Measurements from ENCODE around the gene PKLR.

The PKLR gene

GRCh38 chr1:155282488-155283091, 18.6 kb downstream of the PKLR start:
- FAIRE-seq, result no peak

- FAIRE-seq, result no peak
These were observed 22.0 kb downstream of the PKLR start for GRCh38 chr1:155279268-155279667.

DNA sequence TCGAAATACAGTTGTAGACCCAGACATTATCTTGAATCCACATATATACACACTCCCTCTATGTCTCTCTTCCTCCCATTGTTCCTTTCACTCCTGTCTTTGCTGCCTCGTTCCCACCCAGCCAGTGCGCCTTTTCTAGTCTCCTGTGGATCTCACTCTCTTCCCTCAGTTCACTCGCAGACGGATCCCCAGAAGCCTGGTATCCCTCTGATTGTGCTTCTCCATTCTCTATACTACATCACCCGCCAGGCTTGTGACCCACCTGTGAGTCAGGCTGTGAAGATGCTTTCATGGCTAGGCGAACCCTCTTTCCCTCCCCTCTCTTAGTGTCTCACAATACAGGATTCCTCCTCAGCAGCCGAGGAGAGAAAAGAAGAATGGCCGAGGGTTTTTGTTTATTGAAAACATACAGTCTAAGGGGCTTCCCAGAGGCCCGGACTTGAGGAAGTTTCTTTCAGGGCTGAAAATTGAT, 22.5 kb downstream of the PKLR start:
- no peak for FAIRE-seq

DNA sequence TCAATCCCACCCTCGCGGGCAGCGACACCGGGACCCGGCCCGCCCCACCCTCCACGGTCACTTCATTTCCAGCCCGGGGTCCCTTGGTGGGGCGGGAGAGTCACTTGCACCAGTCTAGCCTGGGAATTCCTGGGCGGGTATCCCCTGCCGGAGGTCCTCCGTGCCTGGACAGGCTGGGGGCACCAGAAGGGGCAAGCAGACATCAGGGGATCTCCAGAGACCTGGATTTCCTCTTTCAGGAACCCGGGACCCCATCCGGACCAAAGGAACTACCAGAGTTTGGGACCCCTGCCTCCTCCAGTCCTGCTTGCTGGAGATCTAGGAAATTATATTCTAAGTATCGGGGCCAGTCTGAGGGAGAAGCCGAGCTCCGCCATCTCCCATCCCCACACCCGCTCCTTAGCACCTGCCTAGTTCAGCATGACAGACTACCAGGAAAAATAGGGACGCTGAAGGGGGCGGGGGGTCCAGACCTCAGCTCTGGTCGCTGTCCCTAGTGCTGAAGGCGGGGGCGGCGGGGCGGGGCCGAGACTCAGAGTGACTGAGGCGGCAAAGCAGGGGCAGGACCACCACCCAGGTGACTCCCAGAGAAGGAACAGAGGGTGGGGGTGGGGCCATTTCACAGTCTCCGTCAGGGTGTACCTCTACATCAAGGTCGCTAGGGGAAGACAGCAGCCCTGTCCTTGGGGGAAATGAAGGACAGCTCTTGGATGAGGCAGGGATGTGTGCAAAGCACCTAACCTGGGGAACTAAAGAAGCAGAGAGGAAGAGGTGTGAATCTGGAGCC, 23.1 kb downstream of the PKLR start:
- FAIRE-seq, result no peak

DNA sequence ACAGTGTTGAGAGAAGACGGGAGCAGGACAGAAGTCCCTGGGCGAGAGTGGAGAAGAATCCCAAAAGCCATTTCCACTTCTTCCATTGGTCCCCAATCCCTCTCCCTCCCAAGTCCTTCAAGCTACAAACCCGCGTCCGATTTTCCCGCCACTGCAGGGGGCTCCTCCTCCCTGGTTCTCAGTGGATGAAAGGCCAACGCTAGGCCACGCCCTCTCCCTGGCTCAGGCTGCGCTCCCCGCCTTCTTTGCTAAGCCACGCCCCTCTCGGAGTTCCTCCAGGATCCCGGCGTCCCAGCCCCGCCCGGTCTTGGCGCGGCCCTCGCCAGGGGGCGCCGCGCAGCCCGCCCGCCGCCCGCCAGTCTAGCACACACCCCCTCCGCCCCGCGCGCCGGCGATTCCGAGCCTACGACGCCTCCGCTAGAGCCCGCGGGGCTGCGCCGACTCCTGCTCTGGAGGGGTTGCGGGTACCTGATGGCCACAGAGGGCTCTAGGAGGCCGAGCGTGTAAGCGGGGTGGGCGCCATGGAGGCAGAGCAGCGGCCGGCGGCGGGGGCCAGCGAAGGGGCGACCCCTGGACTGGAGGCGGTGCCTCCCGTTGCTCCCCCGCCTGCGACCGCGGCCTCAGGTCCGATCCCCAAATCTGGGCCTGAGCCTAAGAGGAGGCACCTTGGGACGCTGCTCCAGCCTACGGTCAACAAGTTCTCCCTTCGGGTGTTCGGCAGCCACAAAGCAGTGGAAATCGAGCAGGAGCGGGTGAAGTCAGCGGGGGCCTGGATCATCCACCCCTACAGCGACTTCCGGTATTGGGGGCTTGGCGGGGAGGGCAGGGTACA, 24.0 kb downstream of the PKLR start, which contains the start of gene HCN3:
HCN3 (plus strand) TSS at position 394 of the 832 bp plus-strand sequence; CDS start at position 522, 128 bp downstream.
- FAIRE-seq, result no peak

DNA sequence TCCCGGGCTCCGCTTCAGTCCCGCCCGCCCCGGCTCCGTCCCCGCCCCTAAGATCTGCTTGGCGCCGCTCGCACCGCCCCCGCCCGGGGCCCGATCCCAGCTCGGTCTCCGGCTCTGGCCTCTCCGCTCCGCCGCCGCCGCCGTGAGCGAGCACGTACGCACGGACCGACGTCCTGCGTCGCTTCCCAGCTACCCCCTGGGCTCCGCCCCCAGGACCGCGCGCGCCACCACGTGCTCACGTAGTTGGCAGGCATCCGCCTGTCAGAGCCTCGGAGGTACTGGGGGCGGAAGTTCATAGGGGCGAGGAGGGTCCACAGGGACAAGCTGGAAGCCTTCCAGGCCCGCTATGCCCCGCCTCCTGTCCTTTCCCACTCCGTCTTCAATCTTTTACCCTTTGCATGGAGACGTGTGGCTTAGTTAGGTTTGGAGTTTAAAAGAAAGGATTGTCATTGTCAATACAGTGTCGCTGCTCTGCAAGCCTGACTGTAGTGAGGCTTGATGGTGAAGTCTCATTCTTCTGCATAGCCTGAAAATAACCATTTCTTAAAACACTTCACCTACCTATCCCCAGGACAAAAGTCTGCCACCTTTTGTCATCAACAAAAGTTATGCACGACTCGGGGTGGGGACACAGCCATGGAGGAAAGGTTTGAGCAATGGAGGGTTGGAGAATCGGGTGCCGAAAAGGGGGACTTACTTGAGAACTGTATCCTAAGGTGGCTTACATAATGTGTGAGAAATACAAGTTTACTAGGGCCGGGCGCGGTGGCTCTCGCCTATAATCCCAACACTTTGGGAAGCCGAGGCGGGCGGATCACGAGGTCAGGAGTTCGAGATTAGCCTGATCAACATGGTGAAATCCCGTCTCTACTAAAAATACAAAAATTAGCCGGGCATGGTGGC, 27.6 kb downstream of the PKLR start, which contains the start of gene CLK2:
CLK2 (minus strand) TSS at position 162 of the 903 bp plus-strand sequence. CDS start 2,527 bp downstream, outside the sequence.
- FAIRE-seq, result no peak

DNA sequence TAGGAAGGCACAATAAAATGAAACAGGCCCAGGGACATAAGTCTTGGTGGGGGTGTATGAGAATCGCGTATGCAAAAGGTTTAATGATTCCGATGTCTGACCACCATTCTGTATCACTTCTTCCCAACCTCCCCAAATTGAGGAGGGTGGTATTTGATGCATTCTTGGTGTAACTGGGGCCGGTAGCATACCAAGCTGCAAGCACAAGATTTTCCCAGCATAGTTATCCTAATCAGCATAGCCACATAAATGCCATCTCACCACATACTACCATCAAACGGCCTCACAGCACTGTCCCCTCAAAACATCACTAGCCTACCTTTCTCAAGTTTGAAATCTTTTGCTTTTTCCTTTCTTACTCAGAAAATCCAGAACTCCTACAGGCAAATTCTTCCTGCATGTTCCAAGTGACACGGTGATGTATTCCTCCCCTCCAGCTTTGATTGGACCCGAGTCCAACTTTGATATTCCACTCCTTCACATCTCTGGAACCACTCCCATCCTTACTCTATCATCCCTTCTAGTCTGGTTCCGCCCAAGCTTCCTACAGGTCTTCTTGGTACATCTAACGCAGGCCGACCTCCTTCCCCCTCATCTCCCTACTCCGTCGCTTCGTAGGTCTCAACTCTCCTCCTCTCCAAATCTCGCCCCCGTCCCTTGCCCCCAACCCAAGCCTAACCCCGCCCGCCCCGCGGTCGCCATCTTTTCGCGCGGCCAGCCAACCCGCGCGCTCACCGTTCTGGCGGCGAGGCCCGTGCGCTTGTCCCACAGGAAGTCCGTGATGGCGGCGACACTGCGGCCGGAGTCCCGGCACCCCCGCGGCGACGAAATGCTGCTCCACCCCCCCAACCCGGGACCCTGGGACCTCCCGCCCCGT, 28.5 kb downstream of the PKLR start:
- no peak for FAIRE-seq

- no peak for FAIRE-seq
These were observed 31.9 kb downstream of the PKLR start for GRCh38 chr1:155269381-155269780.

DNA sequence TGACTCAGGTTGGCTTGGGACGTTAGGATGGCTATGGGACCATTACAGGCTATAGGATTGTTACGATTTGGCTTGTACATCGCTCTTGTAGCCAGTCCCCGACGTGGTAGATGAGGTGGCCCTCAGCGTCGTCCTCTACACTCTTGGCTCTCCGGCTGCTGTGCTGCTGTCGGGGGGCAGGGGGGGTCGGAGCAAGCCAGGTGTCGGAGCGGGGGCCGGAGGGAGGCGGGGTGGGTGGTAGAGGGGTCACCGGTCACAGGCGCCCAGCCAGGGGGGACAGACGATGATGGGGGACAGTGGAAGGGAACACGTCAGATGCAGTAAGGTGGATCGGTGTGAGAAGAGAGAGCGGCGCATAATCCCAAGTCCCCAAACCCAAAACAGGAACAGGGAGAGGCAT, 32.6 kb downstream of the PKLR start:
- no peak for FAIRE-seq

GRCh38 chr1:155267373-155267772, 33.9 kb downstream of the PKLR start:
- FAIRE-seq, result no peak

DNA sequence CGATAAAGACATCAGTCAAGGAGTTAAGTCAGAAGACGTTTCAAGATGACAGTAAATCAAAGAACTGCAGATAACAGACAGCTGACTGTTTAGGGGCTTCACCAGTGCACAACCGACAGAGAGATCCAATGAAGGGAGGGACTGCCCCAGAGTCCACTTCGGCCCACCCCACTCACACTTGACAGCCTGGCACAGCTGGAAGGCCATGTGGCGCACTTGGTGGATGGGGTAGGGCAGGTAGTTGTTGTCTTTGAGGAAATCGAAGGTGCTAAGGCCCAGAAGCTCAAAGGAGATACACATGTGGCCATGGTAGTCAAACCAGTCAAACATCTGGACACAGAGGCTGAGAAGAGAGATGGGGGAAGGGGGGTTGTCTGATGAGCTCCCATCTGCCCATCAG, 34.7 kb downstream of the PKLR start:
- FAIRE-seq, result no peak

DNA sequence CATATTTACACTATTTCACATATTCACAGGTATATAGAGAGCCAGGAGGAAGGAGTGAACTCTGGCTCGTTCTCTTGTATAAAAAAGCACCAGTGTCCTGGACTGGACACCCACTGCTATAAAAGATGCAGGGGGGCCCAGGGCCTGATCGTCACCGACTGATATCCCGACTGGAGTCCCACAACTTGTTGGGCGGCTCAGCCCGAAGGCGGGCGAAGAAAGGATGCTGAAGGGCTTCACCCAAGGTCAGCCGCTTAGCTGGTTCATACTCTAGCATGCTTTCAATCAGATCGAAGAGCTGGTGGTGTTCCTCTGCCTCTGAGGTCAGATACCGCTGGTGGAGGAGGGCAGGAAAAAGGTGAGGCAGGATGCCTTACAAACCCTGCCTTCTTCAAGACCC, 38.2 kb downstream of the PKLR start:
- FAIRE-seq, result no peak

- FAIRE-seq, result peak; percentile 13
These were observed 39.2 kb downstream of the PKLR start, which contains the start of gene SCAMP3 for GRCh38 chr1:155261852-155262673. SCAMP3 (minus strand) TSS chr1:155262360; CDS start chr1:155262151, 209 bp downstream.

DNA sequence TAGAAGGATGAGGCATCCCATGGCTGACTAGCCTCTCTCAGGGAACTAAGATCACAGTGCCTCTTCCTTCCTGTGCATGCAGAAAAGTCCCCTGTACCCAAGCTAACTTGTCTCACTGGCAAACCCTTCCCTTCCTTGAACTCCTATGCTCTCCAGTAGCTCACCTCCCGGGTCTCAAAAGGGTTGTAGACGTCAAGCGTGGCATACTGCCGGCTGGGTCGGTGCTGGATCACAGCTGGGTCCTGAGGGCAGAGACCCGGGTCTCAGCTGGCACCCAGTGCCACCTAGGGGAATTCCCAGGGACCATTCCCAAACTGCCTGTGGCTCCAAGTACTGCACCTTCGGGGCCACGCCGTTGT, 39.8 kb downstream of the PKLR start:
- no peak for FAIRE-seq

DNA sequence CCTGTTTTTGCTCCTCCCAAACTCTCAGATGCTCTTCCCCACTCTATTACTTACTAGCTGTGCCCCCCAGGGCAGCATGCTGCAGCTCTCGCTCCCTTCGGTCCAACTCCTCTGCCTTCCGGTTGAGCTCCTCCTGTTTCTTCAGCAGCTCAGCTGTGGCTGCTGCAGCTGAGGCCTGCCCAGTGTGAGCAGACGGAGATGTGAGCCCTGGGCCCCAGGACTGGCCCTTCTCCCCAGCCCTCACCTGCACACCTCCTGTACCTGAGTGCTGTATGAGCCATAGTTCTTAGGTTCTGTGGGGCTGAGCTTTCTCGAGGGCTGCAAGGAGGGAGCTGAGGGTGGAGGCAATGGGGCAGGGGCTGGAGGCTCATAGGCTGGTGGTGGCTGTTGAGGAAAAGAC, 41.0 kb downstream of the PKLR start:
- FAIRE-seq, result no peak

- no peak for FAIRE-seq
These were observed 45.0 kb downstream of the PKLR start for GRCh38 chr1:155256058-155256852.

GRCh38 chr1:155255243-155256007, 45.8 kb downstream of the PKLR start, which contains the start of gene ENTREP3:
ENTREP3 (minus strand) TSS chr1:155255483; CDS start chr1:155254877, 606 bp downstream.
- FAIRE-seq, result no peak

DNA sequence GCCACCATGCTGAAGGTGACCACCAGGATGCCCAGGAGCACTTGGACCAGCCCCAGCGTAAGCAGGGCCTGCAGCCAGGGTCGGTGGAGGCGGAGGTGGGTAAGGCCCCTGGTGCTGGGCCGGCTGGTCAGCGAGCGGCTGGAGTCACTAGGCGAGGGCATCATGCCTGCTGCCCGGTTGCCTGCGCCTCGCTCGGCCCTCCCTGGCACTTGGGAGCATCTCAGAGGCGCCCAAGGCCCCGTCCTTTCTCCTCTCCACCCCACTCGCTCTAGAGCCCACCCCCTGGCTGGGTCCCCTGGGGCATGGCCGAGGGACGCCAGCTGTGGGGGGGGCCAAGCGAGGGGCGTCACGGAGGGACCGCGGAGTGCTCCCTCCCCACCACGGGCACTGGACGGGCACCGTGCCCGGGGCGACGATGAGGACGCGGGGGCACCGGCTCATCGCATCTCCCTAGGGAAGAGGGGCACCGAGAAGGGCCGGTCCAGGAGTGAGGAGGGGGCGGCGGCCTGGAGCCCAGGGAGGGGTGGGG, 46.5 kb downstream of the PKLR start:
- FAIRE-seq, result no peak

All from islet of Langerhans (tissue), 1 donor.